HUES48 (cell line): ENCODE data around the gene RAB36.

ENCODE experiments used
- H3K27ac ChIP-seq: one replicate; pipeline ENCODE4 v1.7.0; 2013; ENCODE audit warnings: low read depth, low read length, inconsistent platforms
- H3K27me3 ChIP-seq: 2 replicates; pipeline ENCODE4 v1.6.1; 2013; ENCODE audit warnings: mild to moderate bottlenecking, low read length; ENCODE audit not compliant: control insufficient read depth, insufficient read depth
- H3K36me3 ChIP-seq: 2 replicates; pipeline ENCODE4 v1.6.1; 2013; ENCODE audit warnings: low read length; ENCODE audit not compliant: control insufficient read depth, insufficient read depth
- H3K4me1 ChIP-seq: 2 replicates; pipeline ENCODE4 v1.6.1; 2013; ENCODE audit warnings: mild to moderate bottlenecking, low read length; ENCODE audit not compliant: control insufficient read depth, insufficient read depth
- H3K4me3 ChIP-seq: 2 replicates; pipeline ENCODE4 v1.5.1; 2013; ENCODE audit warnings: mild to moderate bottlenecking, low read depth, low read length
- H3K9ac ChIP-seq: 2 replicates; pipeline ENCODE4 v1.6.1; 2013; ENCODE audit warnings: mild to moderate bottlenecking, low read depth, low read length, moderate library complexity
- H3K9me3 ChIP-seq: 2 replicates; pipeline ENCODE4 v1.6.1; 2013; ENCODE audit warnings: low read length; ENCODE audit not compliant: control insufficient read depth, insufficient read depth

Gene RAB36

GRCh38 chr22:23213581-23214334 lies 68.5 kb downstream of the RAB36 start:
- Histone ChIP-seq H3K36me3 (no peaks in the 10 kb centered on the region), H3K9ac (no peak overlapping the region), H3K4me3 (no peak overlapping the region), H3K27ac (no peak overlapping the region), H3K9me3 (no peaks in the 10 kb centered on the region), H3K27me3 (no peaks in the 10 kb centered on the region), H3K4me1 (peaks cover 25% of the 10 kb centered on the region)
